ENCODE data around the gene NAA80.

Gene NAA80

DNA sequence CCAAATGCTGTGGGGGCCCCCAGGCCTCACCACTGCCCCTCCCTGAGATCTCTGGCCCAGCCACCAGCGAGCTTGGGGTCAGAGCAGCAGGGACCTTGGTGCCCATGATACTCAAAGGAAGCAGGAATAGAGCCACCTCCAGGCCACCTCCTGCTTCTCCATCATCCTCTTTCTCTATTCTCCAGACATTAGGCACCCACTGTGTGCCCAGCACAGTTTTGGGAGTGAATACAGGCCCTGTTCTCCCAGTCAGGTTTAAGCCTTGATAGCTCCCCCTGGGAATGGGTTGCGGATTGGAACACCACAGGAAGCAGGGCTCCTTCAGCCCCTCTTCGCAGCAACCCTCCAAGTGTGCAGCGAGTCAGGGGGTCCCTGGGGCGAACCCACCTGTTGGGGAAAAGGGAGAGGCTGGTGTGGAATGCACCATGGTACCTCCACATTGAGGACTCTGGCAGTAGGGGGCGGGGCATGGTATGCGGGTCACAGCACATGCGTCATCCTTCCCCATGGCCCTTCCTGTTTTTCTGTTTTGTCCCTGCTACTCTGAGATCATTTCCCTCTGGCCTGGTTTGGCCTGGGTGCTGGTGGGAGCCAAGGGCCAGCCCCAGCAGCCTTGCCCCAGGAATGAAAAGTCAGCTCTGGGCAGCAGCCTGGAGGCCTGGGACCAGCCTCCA is 44.5 kb downstream of the NAA80 start:
- TF ChIP-seq, protein P1, sequence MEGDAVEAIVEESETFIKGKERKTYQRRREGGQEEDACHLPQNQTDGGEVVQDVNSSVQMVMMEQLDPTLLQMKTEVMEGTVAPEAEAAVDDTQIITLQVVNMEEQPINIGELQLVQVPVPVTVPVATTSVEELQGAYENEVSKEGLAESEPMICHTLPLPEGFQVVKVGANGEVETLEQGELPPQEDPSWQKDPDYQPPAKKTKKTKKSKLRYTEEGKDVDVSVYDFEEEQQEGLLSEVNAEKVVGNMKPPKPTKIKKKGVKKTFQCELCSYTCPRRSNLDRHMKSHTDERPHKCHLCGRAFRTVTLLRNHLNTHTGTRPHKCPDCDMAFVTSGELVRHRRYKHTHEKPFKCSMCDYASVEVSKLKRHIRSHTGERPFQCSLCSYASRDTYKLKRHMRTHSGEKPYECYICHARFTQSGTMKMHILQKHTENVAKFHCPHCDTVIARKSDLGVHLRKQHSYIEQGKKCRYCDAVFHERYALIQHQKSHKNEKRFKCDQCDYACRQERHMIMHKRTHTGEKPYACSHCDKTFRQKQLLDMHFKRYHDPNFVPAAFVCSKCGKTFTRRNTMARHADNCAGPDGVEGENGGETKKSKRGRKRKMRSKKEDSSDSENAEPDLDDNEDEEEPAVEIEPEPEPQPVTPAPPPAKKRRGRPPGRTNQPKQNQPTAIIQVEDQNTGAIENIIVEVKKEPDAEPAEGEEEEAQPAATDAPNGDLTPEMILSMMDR (IDR thresholded peaks at IDR 0.05; ENCODE audit: low read depth, low read length), result no peak
- no peak overlapping the region for H3K4me3 ChIP-seq (ENCODE audit: low read depth, low read length)

DNA sequence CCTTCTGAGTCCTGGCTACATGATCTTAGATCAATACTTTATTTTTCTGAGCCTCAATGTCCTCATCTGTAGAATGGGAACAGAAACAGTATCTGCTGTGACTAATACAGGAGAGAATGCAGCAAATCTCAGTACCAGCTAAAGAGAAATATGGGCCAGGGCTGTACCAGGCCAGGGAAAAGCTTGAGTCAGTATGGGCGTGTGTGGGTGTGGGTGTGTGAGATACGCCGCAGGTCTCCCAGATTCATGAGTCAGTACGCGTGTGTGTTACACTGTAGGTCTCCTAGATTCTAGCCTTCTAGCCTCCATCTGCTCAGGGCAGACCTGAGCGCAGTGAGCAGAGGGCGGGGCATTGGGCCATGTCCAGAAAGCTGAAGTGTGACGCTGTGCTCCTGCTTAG is 48.0 kb downstream of the NAA80 start:
- no peak overlapping the region for H3K4me3 ChIP-seq (ENCODE audit: low read depth, low read length)
- TF ChIP-seq, protein P1 (IDR thresholded peaks at IDR 0.05; ENCODE audit: low read depth, low read length), result no peak

DNA sequence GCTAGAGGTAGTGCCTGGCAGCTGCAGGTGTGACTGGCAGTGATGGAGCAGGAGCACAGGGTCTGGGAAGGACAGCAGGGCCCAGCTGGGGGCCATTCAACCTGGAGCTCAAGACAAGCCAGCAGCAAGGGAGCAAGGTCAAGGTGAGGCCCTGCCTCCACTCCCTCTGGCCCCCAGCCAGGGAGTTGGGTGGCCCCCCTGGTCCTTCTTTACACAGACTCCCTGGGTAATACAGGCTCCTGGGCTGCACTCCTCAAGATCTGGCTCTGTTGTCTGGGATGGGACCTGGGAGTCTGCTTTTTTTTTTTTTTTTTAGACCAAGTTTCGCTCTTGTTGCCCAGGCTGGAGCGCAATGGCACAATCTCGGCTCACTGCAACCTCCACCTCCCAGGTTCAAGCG is 48.7 kb downstream of the NAA80 start:
- TF ChIP-seq, protein P1 (IDR thresholded peaks at IDR 0.05; ENCODE audit: low read depth, low read length), result no peak
- H3K4me3 ChIP-seq (ENCODE audit: low read depth, low read length), result no peak overlapping the region

DNA sequence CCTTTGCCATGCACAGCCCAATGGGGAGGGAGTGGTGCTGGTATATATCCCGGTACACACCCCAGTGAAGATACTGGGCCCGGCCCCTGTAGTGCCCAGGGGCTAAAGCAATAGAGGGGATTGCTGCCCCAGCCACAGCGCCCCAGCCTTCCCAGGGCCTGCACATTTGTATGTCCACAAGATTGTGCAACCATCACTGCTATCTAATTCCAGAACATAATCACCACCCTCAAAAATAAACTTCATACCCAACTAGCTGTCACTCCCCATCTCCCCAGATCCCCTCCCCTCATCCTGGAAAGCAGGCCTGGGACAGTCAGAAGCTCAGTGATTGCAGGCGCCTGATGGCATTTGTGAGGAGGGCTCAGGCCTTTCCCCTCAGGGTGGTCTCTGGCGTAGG is 49.7 kb downstream of the NAA80 start:
- TF ChIP-seq, protein P1 (IDR thresholded peaks at IDR 0.05; ENCODE audit: low read depth, low read length), result no peak
- H3K4me3 ChIP-seq (ENCODE audit: low read depth, low read length), result no peak overlapping the region

DNA sequence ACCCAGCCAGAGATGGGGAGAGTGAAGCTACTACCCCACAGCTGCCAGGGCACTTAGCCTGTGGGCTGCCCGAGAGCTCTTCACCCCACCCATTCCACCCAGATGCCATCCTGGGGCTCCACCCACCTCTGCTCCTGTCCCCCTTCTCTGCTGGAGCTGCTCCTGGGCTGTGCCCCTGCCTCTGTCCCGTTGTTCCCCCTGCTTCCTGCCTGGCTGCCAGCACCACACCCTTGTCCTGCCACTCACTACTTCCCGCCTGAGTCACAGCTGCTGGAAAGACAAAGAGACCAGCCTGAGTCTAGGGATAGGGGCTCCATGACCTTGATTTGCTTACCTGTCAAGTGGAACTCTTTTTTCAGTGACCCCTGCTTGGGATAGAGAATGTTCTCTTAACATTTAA is 50.8 kb downstream of the NAA80 start:
- TF ChIP-seq, protein P1 (IDR thresholded peaks at IDR 0.05; ENCODE audit: low read depth, low read length), result no peak
- H3K4me3 ChIP-seq (ENCODE audit: low read depth, low read length), result no peak overlapping the region

DNA sequence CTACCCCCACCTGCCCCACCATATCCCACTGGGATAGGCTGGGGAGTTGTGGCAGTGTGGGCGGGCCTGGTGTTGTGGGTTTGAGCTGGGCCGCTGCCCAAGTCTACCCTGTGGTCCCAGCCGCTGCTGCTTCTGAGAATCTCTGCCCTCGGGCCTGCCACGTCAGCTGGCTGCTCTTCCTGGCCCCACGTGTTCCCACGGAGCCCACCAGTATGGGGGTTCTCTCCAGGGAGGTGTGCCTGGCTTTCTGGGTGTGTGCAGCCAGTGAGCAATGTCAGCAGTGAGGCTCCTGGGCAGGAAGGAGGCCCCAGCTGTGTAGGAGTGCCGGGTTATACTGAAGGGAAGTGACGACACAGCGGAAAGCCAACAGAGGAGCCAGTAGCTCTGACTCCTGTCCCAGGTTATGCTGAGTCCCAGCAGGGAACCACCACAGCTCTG is 52.7 kb downstream of the NAA80 start:
- H3K4me3 ChIP-seq (ENCODE audit: low read depth, low read length), result peak overlapping the region; percentile 20; the same call in 1 of the 2 replicates
- TF ChIP-seq, protein P1 (IDR thresholded peaks at IDR 0.05; ENCODE audit: low read depth, low read length), result no peak

Data from WI38 (cell line).